Pancreas (tissue), 10 donors: ENCODE data around the gene EIF2B4. TPM values are rescaled to one million over a fixed set of nuclear protein-coding genes. Genes with fewer than 3 reads are reported as not detected.

Source experiments
- ATAC-seq, 4 donors: fragments of 200-7000 bp; cut with Tn5 transposase; one replicate each; pipeline versions ENCODE4 v1.8.0 to v1.9.1; 2020; ENCODE audit warnings: mild to moderate bottlenecking in 4 of 4, moderate library complexity in 4 of 4
- DNase-seq, 6 donors: peaks; one replicate each; pipeline ENCODE4 v3.0.0-alpha.2; 2020
- FAIRE-seq: peaks from 2 replicates; lab custom pipeline; 2012; peaks lifted over from hg19 to GRCh38; lab: Jason Lieb, UNC
- H3K27ac ChIP-seq, 4 donors: fragments of 200-600 bp; sonication (generic); 1 replicate in 3 of 4; 2 replicates in 1 of 4; pipeline versions ENCODE4 v1.5.0 to v1.8.0; 2020
- H3K27me3 ChIP-seq, 4 donors: fragments of 200-600 bp; one replicate each; pipeline ENCODE4 v1.8.0; 2021
- H3K36me3 ChIP-seq, 3 donors: fragments of 200-600 bp; sonication (generic) in 1 of 3; one replicate each; pipeline versions ENCODE4 v1.5.0 to v1.8.0; 2020 to 2021
- H3K4me1 ChIP-seq, 3 donors: fragments of 200-600 bp; one replicate each; pipeline ENCODE4 v1.8.0; 2021
- H3K4me3 ChIP-seq, 4 donors: fragments of 200-600 bp; sonication (generic) in 2 of 4; one replicate each; pipeline versions ENCODE4 v1.5.0 to v1.8.0; 2020 to 2021
- H3K9me3 ChIP-seq, 4 donors: fragments of 200-600 bp; one replicate each; pipeline ENCODE4 v1.8.0; 2021
- CTCF ChIP-seq, 4 donors: fragments of 200-600 bp; sonication (generic) in 3 of 4; IDR thresholded peaks; one replicate each; pipeline versions ENCODE4 v1.5.0 to v1.8.0; 2021; ENCODE audit warnings: antibody characterized with exemption in 4 of 4
- WGBS, 2 donors: extraction: QIAGEN DNeasy Blood & Tissue Kit; methylation state at CpG; one replicate each; pipeline ENCODE4 v1.1.7; 2013; 5-methylcytosine and 5-hydroxymethylcytosine counted together
- intact Hi-C, 3 donors: fragments of 100-400 bp; cut with DNase I; formaldehyde crosslinking; loops; one replicate each; pipeline versions ENCODE4 v1.11.1 to v1.14.2; 2022
- polyA plus RNA-seq, 2 donors: library from polyadenylated mRNA; stranded (reverse); fragments of 200-250 nt; gene quantifications; one replicate each; pipeline ENCODE4 v1.2.3, GENCODE V29; 2013
- total RNA-seq, 6 donors: library from RNA; stranded (reverse); fragmentation: NEBNext Ultra II Directional in 4 of 6; extraction: Animal tissue kit (Norgen Biotek cat#: 25700) in 4 of 6; gene quantifications; one replicate each; pipeline versions ENCODE4 v1.2.1 to v1.2.4, GENCODE V29; 2021 to 2023
- donor health status: healthy with polysubstance abuse.
- donor health status: DM: no; HTN: no; CAD: no; lungs with moderate emphysema.
- donor health status: DM: no; HTN: no; CAD: no.
- donor health status: control.
- donor health status: control.
- donor health status: Bipolar disorder and iron deficiency.
- donor health status: DM: yes; HTN: yes; CAD: no.
- donor health status: DM: no; HTN: no; CAD: no.
- donor health status: DM: no; HTN: no; CAD: no.
- donor health status: DM: yes; HTN: yes; CAD: no.

EIF2B4 gene
- total and polyA plus RNA-seq, 8 donors, result 24.1 to 98.1 (median 32.5) TPM

- FAIRE-seq (no peak), ATAC-seq (no peak), DNase-seq (no peak)
- H3K27ac ChIP-seq, result no peak overlapping the region
- intact Hi-C loops, result no loop called here
- peaks cover 0 to 52% (median 36%) of the 10 kb centered on the region in 3 donors for H3K36me3 ChIP-seq
- no peaks in the 10 kb centered on the region for H3K9me3 ChIP-seq
- no peak overlapping the region for H3K4me3 ChIP-seq
- no peak for TF ChIP-seq CTCF (IDR thresholded peaks at IDR 0.05)
- H3K4me1 ChIP-seq, result peaks cover 5 to 14% (median 5%) of the 10 kb centered on the region in 3 donors
- WGBS, 2 donors, result 83 to 85% methylated on average over 18 of the region's 18 CpGs
- no peaks in the 10 kb centered on the region for H3K27me3 ChIP-seq
Measured at GRCh38 chr2:27377618-27378095, 7.5 kb upstream of the EIF2B4 start.

- Histone ChIP-seq H3K27ac (no peak overlapping the region), H3K4me1 (peaks cover 7 to 19% (median 11%) of the 10 kb centered on the region in 3 donors), H3K27me3 (no peaks in the 10 kb centered on the region), H3K36me3 (peaks cover 0 to 46% (median 36%) of the 10 kb centered on the region in 3 donors), H3K9me3 (no peaks in the 10 kb centered on the region), H3K4me3 (no peak overlapping the region)
- DNase-seq (no peak), ATAC-seq (no peak), FAIRE-seq (no peak)
- no peak for TF ChIP-seq CTCF (IDR thresholded peaks at IDR 0.05)
- WGBS, 2 donors, result 67 to 72% methylated on average over 10 of the region's 10 CpGs
- intact Hi-C loops, result no loop called here
Measured at GRCh38 chr2:27376866-27377617, 6.9 kb upstream of the EIF2B4 start.

- Histone ChIP-seq H3K27ac (no peak overlapping the region), H3K4me1 (peaks cover 12 to 25% (median 16%) of the 10 kb centered on the region in 3 donors), H3K36me3 (peaks cover 0 to 46% (median 36%) of the 10 kb centered on the region in 3 donors), H3K27me3 (no peaks in the 10 kb centered on the region), H3K4me3 (no peak overlapping the region), H3K9me3 (no peaks in the 10 kb centered on the region)
- TF ChIP-seq CTCF (IDR thresholded peaks at IDR 0.05), result no peak
- FAIRE-seq (no peak), DNase-seq (no peak), ATAC-seq (no peak)
- WGBS, 2 donors, result 84 to 88% methylated on average over 16 of the region's 16 CpGs
- intact Hi-C loops, result no loop called here
Measured at GRCh38 chr2:27376151-27376865, 6.2 kb upstream of the EIF2B4 start.

- WGBS, 2 donors, result 91 to 94% methylated on average over 20 of the region's 20 CpGs
- H3K4me3 ChIP-seq, result no peak overlapping the region
- peaks cover 0 to 46% (median 36%) of the 10 kb centered on the region in 3 donors for H3K36me3 ChIP-seq
- H3K27ac ChIP-seq, result no peak overlapping the region
- peaks cover 12 to 22% (median 16%) of the 10 kb centered on the region in 3 donors for H3K4me1 ChIP-seq
- intact Hi-C loops, result no loop called here
- H3K9me3 ChIP-seq, result no peaks in the 10 kb centered on the region
- no peak for TF ChIP-seq CTCF (IDR thresholded peaks at IDR 0.05)
- FAIRE-seq, result no peak
- no peak for ATAC-seq
- H3K27me3 ChIP-seq, result no peaks in the 10 kb centered on the region
- DNase-seq, result peak in 2 of 6 donors; percentile 40 to 71
Measured at GRCh38 chr2:27375513-27376099, 5.5 kb upstream of the EIF2B4 start.
